Measurements from ENCODE around the gene CERS1.

CERS1 gene

GRCh38 chr19:18839465-18840287 lies 56.3 kb downstream of the CERS1 start:
- TF ChIP-seq POLR2AphosphoS5 (IDR thresholded peaks at IDR 0.05; ENCODE audit: low read depth, low read length) (no peak; the same call in 1 of the 2 replicates), POLR2A (IDR thresholded peaks at IDR 0.05; ENCODE audit: low read depth, low read length) (0 out of 2 replicates have a peak, but pooled peaks have one; percentile 9)
- no peak for FAIRE-seq
- no peak for DNase-seq (ENCODE audit: insufficient read length)

DNA sequence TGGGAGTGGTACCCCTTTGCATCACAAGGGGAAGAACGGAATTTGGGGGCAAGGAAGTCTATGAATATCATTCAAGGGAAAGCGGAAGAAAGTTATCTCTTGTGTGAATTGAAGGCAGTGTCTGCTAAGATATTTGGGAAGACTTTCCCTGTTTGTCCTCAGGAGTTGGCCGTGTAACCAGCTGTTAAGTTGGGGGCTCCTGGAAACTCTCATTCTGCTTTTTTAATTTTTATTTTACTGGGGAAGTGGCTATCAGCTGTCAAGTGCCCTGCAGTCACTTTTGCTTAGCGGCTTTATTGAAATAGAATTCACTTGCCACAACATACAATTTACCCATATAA lies 61.3 kb downstream of the CERS1 start:
- no peak for FAIRE-seq
- TF ChIP-seq POLR2AphosphoS5 (IDR thresholded peaks at IDR 0.05; ENCODE audit: low read depth, low read length) = no peak
- TF ChIP-seq POLR2A (IDR thresholded peaks at IDR 0.05; ENCODE audit: low read depth, low read length) = no peak

GRCh38 chr19:18833849-18834643 lies 61.9 kb downstream of the CERS1 start:
- peak; percentile 44 for FAIRE-seq
- no peak for TF ChIP-seq POLR2A (IDR thresholded peaks at IDR 0.05; ENCODE audit: low read depth, low read length)
- no peak for TF ChIP-seq TAF1 (IDR thresholded peaks at IDR 0.05; ENCODE audit: borderline replicate concordance, low read depth, low read length)
- TF ChIP-seq POLR2AphosphoS5 (IDR thresholded peaks at IDR 0.05; ENCODE audit: low read depth, low read length) = no peak
- DNase-seq (ENCODE audit: insufficient read length) = no peak

More for the DNA sequence above, 61.3 kb downstream of the CERS1 start:
- no peak for DNase-seq (ENCODE audit: insufficient read length)

DNA sequence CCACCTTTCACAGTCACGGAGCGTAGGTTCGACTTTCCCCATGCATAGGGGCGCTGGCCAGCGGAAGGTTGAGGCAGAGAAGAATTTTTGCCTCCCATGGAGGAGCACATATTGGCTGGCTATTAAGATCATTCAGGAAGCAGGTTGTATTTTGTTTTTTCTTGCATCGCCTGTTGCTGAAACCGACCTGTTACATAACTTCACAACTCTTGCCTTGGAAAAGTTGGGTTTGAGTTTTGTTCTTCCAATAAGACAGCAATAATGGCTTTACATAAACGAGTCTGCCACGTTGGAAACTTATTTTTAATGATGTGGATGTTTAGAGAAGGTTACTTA lies 62.8 kb downstream of the CERS1 start:
- FAIRE-seq (no peak), DNase-seq (ENCODE audit: insufficient read length) (no peak)
- TF ChIP-seq POLR2AphosphoS5 (IDR thresholded peaks at IDR 0.05; ENCODE audit: low read depth, low read length) = no peak
- no peak for TF ChIP-seq POLR2A (IDR thresholded peaks at IDR 0.05; ENCODE audit: low read depth, low read length)
- TF ChIP-seq TAF1 (IDR thresholded peaks at IDR 0.05; ENCODE audit: borderline replicate concordance, low read depth, low read length) = no peak

GRCh38 chr19:18832306-18833140 lies 63.4 kb downstream of the CERS1 start:
- peak; percentile 39 for DNase-seq (ENCODE audit: insufficient read length)
- TF ChIP-seq POLR2AphosphoS5 (IDR thresholded peaks at IDR 0.05; ENCODE audit: low read depth, low read length) = no peak
- TF ChIP-seq TAF1 (IDR thresholded peaks at IDR 0.05; ENCODE audit: borderline replicate concordance, low read depth, low read length) = no peak
- no peak for TF ChIP-seq POLR2A (IDR thresholded peaks at IDR 0.05; ENCODE audit: low read depth, low read length)
- peak; percentile 73 for FAIRE-seq

DNA sequence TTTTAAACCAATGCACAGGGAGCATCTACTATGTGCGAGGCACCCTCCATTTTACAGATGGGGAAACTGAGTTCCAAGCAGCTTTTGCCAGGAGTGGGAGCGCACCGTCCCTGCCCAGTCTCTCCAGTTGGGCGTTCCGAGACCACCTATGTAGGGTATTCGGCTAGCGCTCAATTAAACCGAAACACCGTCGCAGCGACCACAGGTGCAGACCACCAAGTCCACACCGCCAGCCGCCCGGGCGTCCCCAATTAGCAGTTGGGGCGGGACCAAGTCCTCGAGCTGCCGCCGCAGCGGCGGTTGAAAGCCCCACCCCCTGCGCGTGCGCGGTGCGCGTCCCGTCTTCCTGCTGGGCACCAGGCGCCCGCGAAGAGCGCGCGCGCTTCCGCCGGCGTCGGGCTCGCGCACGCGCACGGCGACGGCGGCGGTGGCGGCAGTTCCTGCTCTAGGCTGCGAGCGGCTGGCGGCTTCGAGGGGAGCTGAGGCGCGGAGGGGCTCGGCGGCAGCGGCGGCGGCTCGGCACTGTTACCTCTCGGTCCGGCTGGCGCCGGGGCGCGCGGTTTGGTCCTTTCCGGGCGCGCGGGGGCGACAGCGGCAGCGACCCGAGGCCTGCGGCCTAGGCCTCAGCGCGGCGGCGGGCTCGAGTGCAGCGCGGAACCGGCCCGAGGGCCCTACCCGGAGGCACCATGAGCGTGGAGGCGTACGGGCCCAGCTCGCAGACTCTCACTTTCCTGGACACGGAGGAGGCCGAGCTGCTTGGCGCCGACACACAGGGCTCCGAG lies 64.2 kb downstream of the CERS1 start, which contains the start of gene UPF1:
Gene UPF1, plus strand, starts transcription at position 436 of the 782 bp plus-strand sequence. Its CDS starts 251 bp downstream, at position 687.
- FAIRE-seq = peak; percentile 91
- TF ChIP-seq POLR2A (IDR thresholded peaks at IDR 0.05; ENCODE audit: low read depth, low read length) (peak; percentile 90; the same call in 1 of the 2 replicates), TAF1 (IDR thresholded peaks at IDR 0.05; ENCODE audit: borderline replicate concordance, low read depth, low read length) (peak; percentile 83), POLR2AphosphoS5 (IDR thresholded peaks at IDR 0.05; ENCODE audit: low read depth, low read length) (peak; percentile 78)
- peak; percentile 89 for DNase-seq (ENCODE audit: insufficient read length)

GRCh38 chr19:18830488-18830887 lies 65.5 kb downstream of the CERS1 start:
- FAIRE-seq (no peak), DNase-seq (ENCODE audit: insufficient read length) (no peak)
- TF ChIP-seq POLR2A (IDR thresholded peaks at IDR 0.05; ENCODE audit: low read depth, low read length) (no peak), POLR2AphosphoS5 (IDR thresholded peaks at IDR 0.05; ENCODE audit: low read depth, low read length) (no peak), TAF1 (IDR thresholded peaks at IDR 0.05; ENCODE audit: borderline replicate concordance, low read depth, low read length) (no peak)

GRCh38 chr19:18828786-18829185 lies 67.2 kb downstream of the CERS1 start:
- FAIRE-seq (no peak), DNase-seq (ENCODE audit: insufficient read length) (no peak)
- TF ChIP-seq POLR2AphosphoS5 (IDR thresholded peaks at IDR 0.05; ENCODE audit: low read depth, low read length) (no peak), TAF1 (IDR thresholded peaks at IDR 0.05; ENCODE audit: borderline replicate concordance, low read depth, low read length) (no peak), POLR2A (IDR thresholded peaks at IDR 0.05; ENCODE audit: low read depth, low read length) (no peak)
